ENCODE measurements around the gene CNNM1.

The CNNM1 gene

GRCh38 chr10:99364125-99364524 lies 35.0 kb downstream of the CNNM1 start:
- peak; percentile 50 for DNase-seq (ENCODE audit: low read depth)
- TF ChIP-seq CTCF (IDR thresholded peaks at IDR 0.05; ENCODE audit: control insufficient read depth, insufficient read depth, low read depth, low read length, missing control alignments): no peak
- H3K4me3 ChIP-seq (ENCODE audit: control insufficient read depth, low read depth, low read length): no peak overlapping the region

- no peak overlapping the region for H3K4me3 ChIP-seq (ENCODE audit: control insufficient read depth, low read depth, low read length)
- no peak for TF ChIP-seq CTCF (IDR thresholded peaks at IDR 0.05; ENCODE audit: control insufficient read depth, insufficient read depth, low read depth, low read length, missing control alignments)
- DNase-seq (ENCODE audit: low read depth): no peak
Observed at GRCh38 chr10:99365311-99365710, 36.2 kb downstream of the CNNM1 start.

- no peak for TF ChIP-seq CTCF (IDR thresholded peaks at IDR 0.05; ENCODE audit: control insufficient read depth, insufficient read depth, low read depth, low read length, missing control alignments)
- DNase-seq (ENCODE audit: low read depth): no peak
Observed at GRCh38 chr10:99365736-99366135, 36.6 kb downstream of the CNNM1 start.

GRCh38 chr10:99366666-99367065 lies 37.5 kb downstream of the CNNM1 start:
- DNase-seq (ENCODE audit: low read depth): no peak
- no peak overlapping the region for H3K4me3 ChIP-seq (ENCODE audit: control insufficient read depth, low read depth, low read length)
- no peak for TF ChIP-seq CTCF (IDR thresholded peaks at IDR 0.05; ENCODE audit: control insufficient read depth, insufficient read depth, low read depth, low read length, missing control alignments)

More at GRCh38 chr10:99365736-99366135, 36.6 kb downstream of the CNNM1 start:
- H3K4me3 ChIP-seq (ENCODE audit: control insufficient read depth, low read depth, low read length): no peak overlapping the region

- no peak overlapping the region for H3K4me3 ChIP-seq (ENCODE audit: control insufficient read depth, low read depth, low read length)
- TF ChIP-seq CTCF (IDR thresholded peaks at IDR 0.05; ENCODE audit: control insufficient read depth, insufficient read depth, low read depth, low read length, missing control alignments): no peak
- no peak for DNase-seq (ENCODE audit: low read depth)
Observed at GRCh38 chr10:99368646-99369045, 39.5 kb downstream of the CNNM1 start.

- no peak for DNase-seq (ENCODE audit: low read depth)
- no peak overlapping the region for H3K4me3 ChIP-seq (ENCODE audit: control insufficient read depth, low read depth, low read length)
- TF ChIP-seq CTCF (IDR thresholded peaks at IDR 0.05; ENCODE audit: control insufficient read depth, insufficient read depth, low read depth, low read length, missing control alignments): no peak
Observed at GRCh38 chr10:99369126-99369525, 40.0 kb downstream of the CNNM1 start.

- H3K4me3 ChIP-seq (ENCODE audit: control insufficient read depth, low read depth, low read length): no peak overlapping the region
- TF ChIP-seq CTCF (IDR thresholded peaks at IDR 0.05; ENCODE audit: control insufficient read depth, insufficient read depth, low read depth, low read length, missing control alignments): no peak
- no peak for DNase-seq (ENCODE audit: low read depth)
Observed at GRCh38 chr10:99369551-99369950, 40.4 kb downstream of the CNNM1 start.

Measured in AG09309 (cell line).